Fibroblast of peridontal ligament (primary cell): ENCODE data around the gene OSBPL3.
"Not testable (repeated sequence)": the region's sequence is repeated elsewhere in the genome, so short reads cannot be mapped to it uniquely, and the experiment has no call there.

ENCODE experiments used
- DNase-seq: peaks from one replicate; pipeline ENCODE4 v3.0.0-alpha.2; 2010; ENCODE audit errors: extremely low read depth

OSBPL3 gene

DNA sequence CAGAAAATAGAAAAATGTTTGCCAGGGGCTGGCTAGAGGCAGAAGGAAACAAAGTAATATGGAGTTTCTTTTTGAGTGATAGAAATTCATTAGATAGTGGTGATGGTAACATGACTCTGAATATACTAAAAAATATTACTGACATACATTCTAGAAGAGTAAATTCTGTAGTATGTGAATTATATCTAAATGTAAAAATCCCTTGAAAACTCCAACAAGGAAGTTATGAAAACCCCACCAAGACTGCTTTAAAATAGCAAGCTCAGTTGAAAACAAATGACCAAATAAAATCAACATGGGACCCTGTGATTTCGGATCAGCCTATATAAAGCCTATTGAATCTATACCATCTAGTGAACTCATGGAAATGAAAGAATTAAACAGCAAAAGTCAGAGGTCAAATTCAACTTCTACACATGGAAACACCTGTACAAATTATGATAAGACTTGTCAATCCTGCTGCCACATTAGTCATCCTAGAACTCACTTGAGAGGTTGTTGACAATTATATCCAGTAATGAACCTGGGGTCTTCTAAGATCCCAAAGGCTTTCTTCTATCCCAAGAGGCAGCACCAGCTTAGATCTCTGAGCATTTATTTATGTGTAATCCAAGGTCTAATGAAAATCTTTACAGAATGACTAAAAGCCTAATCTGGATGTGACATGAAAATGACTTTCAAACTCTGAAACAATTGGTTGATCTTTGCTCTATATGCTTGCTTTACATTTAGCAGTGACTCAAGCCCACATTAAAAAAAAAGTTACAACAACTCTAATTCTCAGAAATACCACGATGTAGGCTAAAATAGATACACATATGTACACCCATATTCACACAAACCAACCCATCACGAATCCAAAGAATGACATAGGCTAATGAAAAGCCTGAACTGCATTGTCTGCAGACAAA, 59.3 kb downstream of the OSBPL3 start:
- DNase-seq, result no peak

- DNase-seq, result peak; percentile 93
Observed at GRCh38 chr7:24917510-24918239, 62.3 kb downstream of the OSBPL3 start.

DNA sequence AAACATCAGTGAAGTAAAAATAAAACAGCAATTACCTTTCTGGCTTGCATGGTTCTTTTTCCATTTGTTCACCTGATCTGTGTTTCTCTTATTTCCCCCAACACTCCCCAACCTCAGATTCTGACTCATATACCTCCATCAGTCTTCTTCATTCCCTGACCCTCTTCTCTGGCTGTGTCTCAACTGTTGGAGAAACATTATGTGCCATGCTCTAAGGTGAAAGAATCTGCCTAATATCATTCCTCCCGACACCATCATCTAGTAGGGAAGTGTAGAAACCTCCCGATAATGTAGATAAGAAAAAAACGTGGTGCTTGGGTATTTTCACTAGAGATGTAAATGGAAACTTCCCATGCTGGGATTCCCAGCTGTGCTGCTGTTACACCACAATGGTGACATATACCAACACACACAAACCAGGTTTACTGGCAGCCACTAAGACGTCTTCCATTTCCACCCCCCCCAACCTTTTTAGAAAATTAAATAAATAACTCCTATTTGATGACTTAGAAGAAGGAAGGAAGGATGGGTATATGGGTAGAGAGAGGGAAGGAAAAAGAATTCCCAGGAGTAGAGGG, 63.4 kb downstream of the OSBPL3 start:
- DNase-seq, result no peak

DNA sequence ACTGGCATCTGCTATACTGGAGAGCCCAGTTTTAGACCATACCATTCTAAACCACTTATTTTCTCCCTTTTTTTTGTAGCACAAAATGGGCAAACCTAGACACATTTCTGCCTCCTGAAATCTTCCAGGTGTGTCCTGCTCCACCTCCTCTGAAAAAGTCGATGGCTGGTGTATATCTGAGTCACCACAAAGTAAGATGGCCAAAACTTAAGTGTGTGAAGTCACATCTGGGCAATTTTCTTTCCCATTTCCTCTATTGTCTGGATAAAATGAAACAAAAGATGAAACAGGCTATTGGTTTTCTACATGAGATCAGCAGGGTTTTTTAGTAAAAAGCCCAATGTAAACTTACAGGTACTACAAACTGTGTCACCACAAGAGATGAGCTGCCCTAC, 65.5 kb downstream of the OSBPL3 start:
- DNase-seq, result no peak

GRCh38 chr7:24913801-24914464, 66.0 kb downstream of the OSBPL3 start:
- DNase-seq, result no peak

GRCh38 chr7:24912874-24913514, 67.0 kb downstream of the OSBPL3 start:
- DNase-seq, result no peak

DNA sequence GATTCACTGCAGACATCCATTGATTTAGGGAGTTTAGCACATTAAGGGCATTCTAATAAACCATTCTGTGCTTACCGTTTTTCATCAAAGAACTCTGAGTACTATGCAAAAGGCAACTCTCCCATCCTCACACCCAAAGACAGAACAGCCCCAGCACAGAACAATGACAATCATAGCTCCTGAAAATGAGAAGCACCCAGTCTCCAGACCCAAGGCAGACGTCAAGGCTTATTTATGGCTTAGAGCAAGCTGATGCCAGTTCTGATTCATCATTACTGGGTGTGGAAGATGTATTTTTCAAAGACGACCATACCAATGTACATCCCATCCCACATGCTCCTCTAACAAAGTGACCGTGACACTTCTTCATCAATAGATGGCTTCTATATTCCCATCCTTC, 67.6 kb downstream of the OSBPL3 start:
- DNase-seq, result no peak

GRCh38 chr7:24911213-24911603, 68.8 kb downstream of the OSBPL3 start:
- no peak for DNase-seq

GRCh38 chr7:24910551-24911212, 69.3 kb downstream of the OSBPL3 start:
- no peak for DNase-seq

GRCh38 chr7:24908727-24909126, 71.3 kb downstream of the OSBPL3 start:
- DNase-seq, result no peak

- DNase-seq, result no peak
Observed at GRCh38 chr7:24908166-24908565, 71.8 kb downstream of the OSBPL3 start.

DNA sequence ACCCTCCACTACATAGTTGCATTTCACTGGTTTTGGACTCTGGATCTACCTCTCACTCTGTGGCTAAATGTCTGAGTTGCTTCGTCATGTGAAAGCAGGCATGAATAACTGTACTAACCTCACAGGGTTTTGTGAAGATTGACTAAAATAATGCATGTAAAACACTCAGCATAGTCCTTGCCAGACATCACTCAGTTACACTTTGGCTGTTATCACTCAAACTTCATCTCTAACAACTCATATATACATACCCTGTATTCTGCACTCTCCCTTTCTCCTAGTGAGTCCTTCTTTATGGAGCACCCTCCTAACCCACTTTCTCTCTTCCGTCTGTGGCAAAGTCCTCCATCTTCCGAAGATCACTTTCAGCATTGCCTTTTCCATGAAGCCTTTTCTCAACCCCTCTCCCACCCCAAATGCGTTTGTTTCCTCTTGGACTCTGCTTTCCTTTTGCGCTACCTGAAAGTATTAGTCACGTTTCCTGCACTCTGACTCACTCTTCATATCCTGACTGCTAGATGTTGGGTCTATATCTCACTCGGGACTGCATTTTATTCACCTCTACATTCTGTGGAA, 72.6 kb downstream of the OSBPL3 start:
- no peak for DNase-seq

GRCh38 chr7:24905996-24906770, 73.8 kb downstream of the OSBPL3 start:
- DNase-seq, result no peak

DNA sequence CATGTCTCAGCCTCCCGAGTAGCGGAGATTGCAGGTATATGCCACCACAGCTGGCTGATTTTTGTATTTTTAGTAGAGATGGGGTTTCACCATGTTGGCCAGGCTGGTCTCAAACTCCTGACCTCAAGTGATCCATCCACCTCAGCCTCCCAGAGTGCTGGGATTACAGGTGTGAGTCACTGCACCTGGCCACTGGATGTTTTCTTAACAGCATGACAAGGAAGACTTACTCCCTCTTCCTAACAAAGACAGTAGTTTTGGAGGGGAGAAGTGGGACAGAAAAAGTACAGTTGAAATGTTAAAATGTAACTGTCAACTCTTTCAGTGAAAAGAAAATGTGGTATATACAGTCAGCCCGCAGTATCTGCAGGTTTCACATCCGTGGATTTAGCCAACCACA, 76.0 kb downstream of the OSBPL3 start:
- DNase-seq, result not testable (repeated sequence)

GRCh38 chr7:24903559-24903958, 76.4 kb downstream of the OSBPL3 start:
- DNase-seq, result no peak

GRCh38 chr7:24902931-24903330, 77.0 kb downstream of the OSBPL3 start:
- DNase-seq, result no peak

- DNase-seq, result peak; percentile 49
Observed at GRCh38 chr7:24902276-24902675, 77.7 kb downstream of the OSBPL3 start.

DNA sequence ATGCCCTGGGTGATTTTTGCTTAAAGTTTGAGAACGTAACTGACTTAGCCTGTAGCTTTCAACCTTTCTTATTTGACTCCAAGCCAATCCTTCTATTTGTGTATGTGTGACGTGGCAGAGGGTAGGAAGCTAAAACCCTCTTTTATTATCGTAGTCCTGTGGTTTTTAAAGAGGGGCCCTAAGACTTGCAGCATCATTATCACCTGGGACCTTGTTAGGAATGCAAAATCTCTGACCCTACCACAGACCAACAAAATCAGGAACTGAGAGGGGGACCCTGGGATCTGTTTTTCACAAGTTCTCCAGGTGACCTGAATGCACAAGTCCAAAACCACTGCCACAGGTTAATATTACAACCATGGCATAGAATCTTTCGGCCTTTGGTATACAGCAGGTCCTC, 80.1 kb downstream of the OSBPL3 start:
- DNase-seq, result no peak

DNA sequence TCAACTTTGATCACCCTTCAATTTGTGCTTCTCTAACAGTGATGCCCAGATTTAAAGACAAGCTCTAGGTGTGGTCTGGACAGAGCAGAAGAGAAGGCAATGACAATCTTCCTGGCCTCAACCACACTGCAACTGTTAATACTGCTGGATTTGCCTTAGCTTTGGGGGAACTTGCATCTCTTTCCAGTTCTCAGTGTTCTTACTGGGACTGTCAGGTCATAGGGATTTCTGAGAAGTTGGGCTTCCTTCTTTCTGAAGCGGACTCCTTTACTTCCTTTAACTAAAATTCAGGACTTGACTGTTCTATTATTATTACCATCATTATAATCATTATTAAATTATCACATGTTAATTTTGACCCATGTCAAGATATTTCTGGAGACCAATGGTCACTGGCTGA, 80.8 kb downstream of the OSBPL3 start:
- no peak for DNase-seq

DNA sequence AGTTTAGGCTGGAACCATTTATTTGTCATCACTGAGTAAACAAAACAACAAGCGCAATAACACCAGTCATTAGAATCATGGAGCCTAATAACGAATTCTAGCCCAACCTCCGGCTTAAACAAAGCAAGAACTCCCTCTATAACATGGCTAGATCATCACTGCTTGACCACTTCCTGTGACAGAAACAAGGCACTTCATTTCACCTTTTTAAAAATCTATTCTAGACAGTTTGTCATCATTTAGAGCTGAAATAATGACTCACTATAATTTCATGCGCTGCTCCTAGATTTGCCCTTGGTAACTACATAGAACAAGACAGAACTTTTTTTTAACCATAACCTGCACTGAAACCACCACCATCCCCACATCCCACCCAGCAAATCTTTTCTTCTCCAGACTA, 81.3 kb downstream of the OSBPL3 start:
- no peak for DNase-seq
